NCI-H1105 treated with DMSO at 0.1 percent for 48 hours (cell line): ENCODE measurements around the gene ARHGAP33.

Experiments used
- DNase-seq: peaks from one replicate; lab custom pipeline; 2025; lab: John Stamatoyannopoulos, UW

ARHGAP33 gene, protein sequence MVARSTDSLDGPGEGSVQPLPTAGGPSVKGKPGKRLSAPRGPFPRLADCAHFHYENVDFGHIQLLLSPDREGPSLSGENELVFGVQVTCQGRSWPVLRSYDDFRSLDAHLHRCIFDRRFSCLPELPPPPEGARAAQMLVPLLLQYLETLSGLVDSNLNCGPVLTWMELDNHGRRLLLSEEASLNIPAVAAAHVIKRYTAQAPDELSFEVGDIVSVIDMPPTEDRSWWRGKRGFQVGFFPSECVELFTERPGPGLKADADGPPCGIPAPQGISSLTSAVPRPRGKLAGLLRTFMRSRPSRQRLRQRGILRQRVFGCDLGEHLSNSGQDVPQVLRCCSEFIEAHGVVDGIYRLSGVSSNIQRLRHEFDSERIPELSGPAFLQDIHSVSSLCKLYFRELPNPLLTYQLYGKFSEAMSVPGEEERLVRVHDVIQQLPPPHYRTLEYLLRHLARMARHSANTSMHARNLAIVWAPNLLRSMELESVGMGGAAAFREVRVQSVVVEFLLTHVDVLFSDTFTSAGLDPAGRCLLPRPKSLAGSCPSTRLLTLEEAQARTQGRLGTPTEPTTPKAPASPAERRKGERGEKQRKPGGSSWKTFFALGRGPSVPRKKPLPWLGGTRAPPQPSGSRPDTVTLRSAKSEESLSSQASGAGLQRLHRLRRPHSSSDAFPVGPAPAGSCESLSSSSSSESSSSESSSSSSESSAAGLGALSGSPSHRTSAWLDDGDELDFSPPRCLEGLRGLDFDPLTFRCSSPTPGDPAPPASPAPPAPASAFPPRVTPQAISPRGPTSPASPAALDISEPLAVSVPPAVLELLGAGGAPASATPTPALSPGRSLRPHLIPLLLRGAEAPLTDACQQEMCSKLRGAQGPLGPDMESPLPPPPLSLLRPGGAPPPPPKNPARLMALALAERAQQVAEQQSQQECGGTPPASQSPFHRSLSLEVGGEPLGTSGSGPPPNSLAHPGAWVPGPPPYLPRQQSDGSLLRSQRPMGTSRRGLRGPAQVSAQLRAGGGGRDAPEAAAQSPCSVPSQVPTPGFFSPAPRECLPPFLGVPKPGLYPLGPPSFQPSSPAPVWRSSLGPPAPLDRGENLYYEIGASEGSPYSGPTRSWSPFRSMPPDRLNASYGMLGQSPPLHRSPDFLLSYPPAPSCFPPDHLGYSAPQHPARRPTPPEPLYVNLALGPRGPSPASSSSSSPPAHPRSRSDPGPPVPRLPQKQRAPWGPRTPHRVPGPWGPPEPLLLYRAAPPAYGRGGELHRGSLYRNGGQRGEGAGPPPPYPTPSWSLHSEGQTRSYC

GRCh38 chr19:35775298-35776101 is at the start of gene ARHGAP33:
Gene ARHGAP33 (plus strand): TSS chr19:35775564. CDS start chr19:35775659, 95 bp downstream.
- peak; percentile 98 for DNase-seq

GRCh38 chr19:35727053-35727955 is 48.1 kb upstream of the ARHGAP33 start:
- DNase-seq: no peak

DNA sequence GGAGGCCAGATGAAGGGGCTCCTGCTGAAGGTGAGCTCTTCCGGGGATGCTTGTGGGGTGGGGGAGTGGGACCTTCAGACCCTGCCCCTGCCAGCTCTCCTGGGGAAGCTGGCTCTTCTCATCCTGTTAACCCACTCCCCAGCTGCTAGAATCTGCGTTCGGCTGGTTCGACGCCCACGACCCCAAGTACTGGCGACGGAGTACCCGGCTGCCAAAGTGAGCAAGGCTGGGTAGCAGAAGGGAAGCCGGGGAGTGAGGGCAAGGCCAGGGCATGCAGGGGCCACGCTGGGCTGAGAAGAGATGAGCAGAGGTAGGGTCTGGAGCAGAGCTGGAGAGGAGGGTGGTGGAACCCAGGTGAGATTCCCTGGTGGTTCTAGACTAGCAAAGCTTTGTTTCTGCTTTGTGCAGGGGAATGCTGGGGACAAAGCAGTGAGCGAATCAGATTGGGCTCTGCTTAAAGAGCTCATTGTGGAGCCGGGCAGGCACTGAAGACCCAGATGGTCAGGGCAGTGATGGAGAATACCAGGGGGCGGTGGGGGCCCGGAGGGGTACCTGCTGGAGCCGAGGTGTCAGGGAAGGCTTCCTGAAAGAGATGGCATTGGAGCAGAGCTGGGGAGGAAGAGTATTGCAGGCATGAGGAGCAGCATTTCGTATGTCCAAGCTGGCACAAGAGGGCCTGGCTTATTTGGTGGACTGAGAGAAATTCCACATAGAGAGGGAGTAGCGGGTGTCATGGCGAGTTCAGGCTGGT is 47.2 kb upstream of the ARHGAP33 start:
- no peak for DNase-seq

GRCh38 chr19:35729021-35729420 is 46.3 kb upstream of the ARHGAP33 start:
- DNase-seq: no peak

DNA sequence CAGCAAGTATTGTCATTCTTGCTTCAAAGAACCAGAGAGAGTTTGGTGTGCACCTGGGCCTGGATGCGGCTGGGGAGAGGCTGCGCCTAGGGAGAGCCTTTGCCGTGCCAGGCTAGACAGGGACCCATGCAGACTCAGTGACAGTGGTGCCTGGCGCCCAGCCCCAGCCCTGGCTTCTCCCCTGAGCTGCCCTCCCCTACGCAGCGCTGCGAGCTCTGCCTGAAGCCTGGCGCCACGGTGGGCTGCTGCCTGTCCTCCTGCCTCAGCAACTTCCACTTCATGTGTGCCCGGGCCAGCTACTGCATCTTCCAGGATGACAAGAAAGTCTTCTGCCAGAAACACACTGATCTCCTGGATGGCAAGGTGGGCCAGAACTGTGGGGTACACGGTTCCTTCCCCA is 45.6 kb upstream of the ARHGAP33 start:
- no peak for DNase-seq

DNA sequence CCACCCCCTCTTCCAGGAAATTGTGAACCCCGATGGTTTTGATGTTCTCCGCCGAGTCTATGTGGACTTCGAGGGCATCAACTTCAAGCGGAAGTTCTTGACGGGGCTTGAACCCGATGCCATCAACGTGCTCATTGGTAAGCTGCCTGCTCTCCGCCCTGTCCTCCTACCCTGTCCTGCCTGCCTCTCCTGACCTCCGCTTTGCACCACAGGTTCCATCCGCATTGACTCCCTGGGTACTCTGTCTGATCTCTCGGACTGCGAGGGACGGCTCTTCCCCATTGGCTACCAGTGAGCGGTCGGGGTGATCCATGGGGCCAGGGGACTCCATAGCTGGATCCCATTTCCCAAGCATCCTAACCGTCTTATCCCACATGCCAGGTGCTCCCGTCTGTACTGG is 45.0 kb upstream of the ARHGAP33 start:
- DNase-seq: no peak

- no peak for DNase-seq
These were observed 44.0 kb upstream of the ARHGAP33 start for GRCh38 chr19:35731353-35731752.

DNA sequence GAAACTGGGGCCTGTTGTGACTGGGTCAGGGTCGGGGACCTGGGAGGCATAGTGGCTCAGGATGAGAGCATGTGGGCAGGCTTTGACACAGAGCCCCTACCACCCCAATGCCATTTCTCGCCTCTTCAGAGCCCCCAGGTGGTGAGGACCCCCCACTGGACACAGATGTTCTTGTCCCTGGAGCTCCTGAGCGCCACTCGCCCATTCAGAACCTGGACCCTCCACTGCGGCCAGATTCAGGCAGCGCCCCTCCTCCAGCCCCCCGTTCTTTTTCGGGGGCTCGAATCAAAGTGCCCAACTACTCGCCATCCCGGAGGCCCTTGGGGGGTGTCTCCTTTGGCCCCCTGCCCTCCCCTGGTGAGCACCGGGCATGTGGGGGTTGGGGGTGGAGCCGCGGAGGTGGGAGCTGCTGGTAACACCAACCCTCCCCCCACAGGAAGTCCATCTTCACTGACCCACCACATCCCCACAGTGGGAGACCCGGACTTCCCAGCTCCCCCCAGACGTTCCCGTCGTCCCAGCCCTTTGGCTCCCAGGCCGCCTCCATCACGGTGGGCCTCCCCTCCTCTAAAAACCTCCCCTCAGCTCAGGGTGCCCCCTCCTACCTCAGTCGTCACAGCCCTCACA is 43.5 kb upstream of the ARHGAP33 start:
- no peak for DNase-seq

GRCh38 chr19:35732540-35733179 is 42.7 kb upstream of the ARHGAP33 start:
- no peak for DNase-seq

DNA sequence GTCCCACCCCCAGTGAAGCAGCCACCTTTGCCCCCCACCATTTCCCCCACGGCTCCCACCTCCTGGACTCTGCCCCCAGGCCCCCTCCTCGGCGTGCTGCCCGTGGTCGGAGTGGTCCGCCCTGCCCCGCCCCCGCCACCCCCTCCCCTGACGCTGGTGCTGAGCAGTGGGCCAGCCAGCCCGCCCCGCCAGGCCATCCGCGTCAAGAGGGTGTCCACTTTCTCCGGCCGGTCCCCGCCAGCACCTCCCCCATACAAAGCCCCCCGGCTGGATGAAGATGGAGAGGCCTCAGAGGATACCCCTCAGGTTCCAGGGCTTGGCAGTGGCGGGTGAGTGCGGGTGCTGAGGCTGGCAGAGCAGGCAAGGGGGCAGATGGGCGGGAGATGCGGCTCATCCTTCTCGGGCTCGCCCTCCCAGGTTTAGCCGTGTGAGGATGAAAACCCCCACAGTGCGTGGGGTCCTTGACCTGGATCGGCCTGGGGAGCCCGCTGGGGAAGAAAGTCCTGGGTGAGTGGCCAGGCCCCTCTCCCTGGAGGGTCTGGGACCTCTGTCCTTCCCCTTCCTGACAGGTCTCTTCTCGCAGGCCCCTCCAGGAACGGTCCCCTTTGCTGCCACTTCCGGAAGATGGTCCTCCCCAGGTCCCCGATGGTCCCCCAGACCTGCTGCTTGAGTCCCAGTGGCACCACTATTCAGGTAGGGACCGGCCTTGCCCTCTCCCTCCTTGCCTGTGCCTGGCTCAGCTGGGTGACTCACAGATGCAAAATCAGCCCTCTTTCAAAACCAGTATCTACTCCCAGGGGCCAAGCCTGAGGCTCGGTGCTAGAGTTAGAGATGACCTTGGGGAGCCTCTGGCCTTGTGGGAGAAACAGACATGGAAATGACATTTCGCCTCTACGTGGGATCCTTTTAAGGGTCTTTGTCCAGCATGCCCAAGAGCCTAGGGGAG is 41.9 kb upstream of the ARHGAP33 start:
- no peak for DNase-seq

DNA sequence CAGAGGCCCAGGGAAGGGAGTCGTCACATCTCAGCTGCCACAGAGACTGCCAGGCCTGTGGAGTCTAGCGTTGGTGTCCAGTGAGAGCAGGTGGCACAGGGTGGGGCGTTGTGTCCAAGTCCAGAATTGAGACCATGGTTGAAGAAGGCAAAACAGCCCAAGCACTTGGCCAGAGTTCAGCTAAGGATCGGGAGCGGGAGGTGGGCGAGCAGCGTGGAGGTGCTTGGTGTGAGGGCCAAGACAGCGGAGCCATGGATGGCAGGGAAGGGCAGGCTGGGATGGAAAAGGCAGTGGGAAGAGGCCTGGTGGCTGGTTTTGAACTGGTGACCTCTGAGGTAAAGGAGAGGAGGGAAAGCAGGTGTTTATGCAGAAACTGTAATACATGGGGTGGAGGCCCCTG is 41.1 kb upstream of the ARHGAP33 start:
- no peak for DNase-seq

GRCh38 chr19:35734889-35735288 is 40.5 kb upstream of the ARHGAP33 start:
- DNase-seq: no peak

GRCh38 chr19:35736913-35737886 is 38.2 kb upstream of the ARHGAP33 start:
- DNase-seq: no peak

DNA sequence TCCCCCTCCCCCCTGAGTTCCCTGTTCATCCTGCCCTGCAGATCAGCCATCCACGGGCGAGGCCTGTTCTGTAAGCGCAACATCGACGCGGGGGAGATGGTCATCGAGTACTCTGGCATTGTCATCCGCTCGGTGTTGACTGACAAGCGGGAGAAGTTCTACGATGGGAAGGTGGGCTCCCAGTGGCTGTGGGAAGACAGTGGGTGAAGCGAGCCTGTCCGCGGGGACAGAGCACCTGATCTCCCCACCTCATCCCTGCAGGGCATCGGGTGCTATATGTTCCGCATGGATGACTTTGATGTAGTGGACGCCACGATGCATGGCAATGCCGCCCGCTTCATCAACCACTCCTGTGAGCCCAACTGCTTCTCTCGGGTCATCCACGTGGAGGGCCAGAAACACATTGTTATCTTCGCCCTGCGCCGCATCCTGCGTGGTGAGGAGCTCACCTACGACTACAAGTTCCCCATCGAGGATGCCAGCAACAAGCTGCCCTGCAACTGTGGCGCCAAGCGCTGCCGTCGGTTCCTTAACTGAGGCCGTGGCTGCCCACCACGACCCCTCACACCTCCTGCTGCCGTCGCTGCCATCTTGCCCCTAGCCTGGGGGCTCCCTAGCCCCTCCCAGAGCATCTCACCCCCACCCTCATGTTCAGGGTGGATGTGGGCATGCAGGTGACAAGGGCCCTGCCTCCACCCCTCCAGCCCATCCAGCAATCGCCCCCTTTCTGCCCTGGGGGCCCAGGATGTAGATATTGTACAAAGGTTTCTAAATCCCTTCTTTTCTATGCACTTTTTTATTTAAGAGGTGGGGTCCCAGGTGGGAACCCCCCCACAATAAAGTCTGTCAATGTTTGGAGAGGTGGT is 37.1 kb upstream of the ARHGAP33 start:
- no peak for DNase-seq

DNA sequence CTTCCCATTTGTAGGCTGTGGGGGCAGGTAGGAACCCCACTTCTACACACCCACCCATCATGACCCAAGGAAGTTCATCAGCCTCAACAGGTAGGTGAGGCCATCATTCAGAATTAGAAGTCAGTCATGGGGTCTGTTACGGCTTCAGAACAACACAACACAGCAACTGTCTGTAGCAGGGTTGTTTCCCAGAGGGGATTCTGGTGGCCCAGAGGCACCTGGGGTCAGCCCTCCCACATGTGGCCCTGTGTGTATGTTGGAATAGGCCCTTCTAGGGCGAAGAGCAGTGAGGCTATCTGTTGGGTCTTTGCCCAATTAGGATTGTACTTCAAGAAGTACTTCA is 36.5 kb upstream of the ARHGAP33 start:
- DNase-seq: no peak
